ENCODE measurements around the gene OXNAD1. TPM values are rescaled to one million over a fixed set of nuclear protein-coding genes. Genes with fewer than 3 reads are reported as not detected.
A peak's percentile ranks its signal among the peaks of the same experiment; 100 is the strongest.

Gene OXNAD1
- total RNA-seq, 4 donors from 2014 or later, result 10.3 to 17.8 (median 13.3) TPM

DNA sequence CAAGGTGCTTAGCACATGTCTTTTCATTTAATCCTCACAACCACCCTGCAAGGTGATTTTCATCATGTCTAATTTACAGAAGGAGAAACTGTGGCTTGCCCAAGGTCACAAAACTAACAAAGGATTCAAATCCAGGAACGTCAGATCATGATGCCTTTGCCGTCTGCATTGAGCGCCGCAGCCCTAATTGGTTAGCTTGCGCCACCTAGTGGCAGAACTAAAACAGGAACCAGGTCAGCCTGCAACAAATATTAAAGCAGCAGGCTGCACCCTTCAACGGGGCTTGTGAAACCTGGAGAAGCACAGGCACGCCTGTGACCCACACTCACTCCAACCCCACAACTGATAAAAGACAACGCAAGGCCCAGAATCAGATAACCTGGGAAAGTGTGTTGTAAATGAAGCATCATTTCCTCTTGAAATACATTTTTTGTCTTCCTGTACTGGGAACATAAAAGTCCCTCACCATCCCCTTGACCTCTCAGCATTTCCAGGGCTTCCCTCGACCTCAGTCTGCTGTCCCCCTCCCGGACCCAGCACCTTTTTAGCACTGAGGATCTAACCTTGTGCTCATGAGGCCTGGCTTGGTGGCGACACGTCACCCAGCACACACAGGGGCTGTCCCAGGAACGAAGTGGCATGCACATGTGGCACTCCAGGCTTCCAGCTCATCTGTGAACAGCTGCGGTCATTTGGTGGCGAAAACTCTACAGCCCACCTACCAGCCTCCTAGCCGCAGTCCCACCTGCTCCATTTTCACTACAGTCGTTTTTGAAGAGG is 17.5 kb upstream of the OXNAD1 start:
- Histone ChIP-seq H3K27me3 (no peaks in the 10 kb centered on the region), H3K36me3 (no peaks in the 10 kb centered on the region), H3K4me1 (peaks cover 5% of the 10 kb centered on the region), H3K27ac (no peak overlapping the region), H3K9me3 (no peaks in the 10 kb centered on the region), H3K4me3 (no peak overlapping the region)
- DNase-seq (ENCODE audit: low spot score in 2 of 2), result peak; percentile 87 to 88
- no peak for TF ChIP-seq EP300 (IDR thresholded peaks at IDR 0.05)
- no peak for TF ChIP-seq POLR2A (IDR thresholded peaks at IDR 0.05)
- no peak for TF ChIP-seq POLR2AphosphoS5 (IDR thresholded peaks at IDR 0.05)
- TF ChIP-seq, protein P1, sequence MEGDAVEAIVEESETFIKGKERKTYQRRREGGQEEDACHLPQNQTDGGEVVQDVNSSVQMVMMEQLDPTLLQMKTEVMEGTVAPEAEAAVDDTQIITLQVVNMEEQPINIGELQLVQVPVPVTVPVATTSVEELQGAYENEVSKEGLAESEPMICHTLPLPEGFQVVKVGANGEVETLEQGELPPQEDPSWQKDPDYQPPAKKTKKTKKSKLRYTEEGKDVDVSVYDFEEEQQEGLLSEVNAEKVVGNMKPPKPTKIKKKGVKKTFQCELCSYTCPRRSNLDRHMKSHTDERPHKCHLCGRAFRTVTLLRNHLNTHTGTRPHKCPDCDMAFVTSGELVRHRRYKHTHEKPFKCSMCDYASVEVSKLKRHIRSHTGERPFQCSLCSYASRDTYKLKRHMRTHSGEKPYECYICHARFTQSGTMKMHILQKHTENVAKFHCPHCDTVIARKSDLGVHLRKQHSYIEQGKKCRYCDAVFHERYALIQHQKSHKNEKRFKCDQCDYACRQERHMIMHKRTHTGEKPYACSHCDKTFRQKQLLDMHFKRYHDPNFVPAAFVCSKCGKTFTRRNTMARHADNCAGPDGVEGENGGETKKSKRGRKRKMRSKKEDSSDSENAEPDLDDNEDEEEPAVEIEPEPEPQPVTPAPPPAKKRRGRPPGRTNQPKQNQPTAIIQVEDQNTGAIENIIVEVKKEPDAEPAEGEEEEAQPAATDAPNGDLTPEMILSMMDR (IDR thresholded peaks at IDR 0.05), result peak; percentile 84 to 86
- WGBS, result 32% methylated on average over 17 of the region's 17 CpGs

DNA sequence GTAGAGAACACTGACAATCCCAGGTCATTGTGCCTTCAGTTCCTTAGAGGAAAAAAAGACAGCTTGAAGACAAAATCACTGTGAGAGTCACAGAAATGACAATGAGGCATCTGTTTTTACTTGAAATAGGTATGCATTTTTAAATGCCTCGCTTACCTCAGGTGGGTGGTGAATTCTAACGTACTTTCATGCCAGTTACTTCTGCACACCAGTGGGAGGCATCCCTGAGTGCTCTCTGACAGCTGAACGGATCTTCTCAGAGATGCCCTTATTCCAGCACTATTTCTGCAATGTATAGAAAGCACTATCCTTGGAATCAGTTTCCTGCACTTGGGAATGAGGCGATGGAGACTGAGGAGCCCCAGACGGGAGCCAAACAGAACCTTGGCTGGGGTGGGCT is 16.5 kb upstream of the OXNAD1 start:
- no peaks in the 10 kb centered on the region for H3K27me3 ChIP-seq
- no peaks in the 10 kb centered on the region for H3K9me3 ChIP-seq
- H3K4me1 ChIP-seq, result peaks cover 12% of the 10 kb centered on the region
- WGBS, result 82% methylated on average over 5 of the region's 5 CpGs
- TF ChIP-seq POLR2A (IDR thresholded peaks at IDR 0.05) (no peak), POLR2AphosphoS5 (IDR thresholded peaks at IDR 0.05) (no peak), EP300 (IDR thresholded peaks at IDR 0.05) (no peak)
- TF ChIP-seq, protein P1 (IDR thresholded peaks at IDR 0.05), result no peak
- H3K4me3 ChIP-seq, result no peak overlapping the region
- no peak for DNase-seq (ENCODE audit: low spot score in 2 of 2)
- no peaks in the 10 kb centered on the region for H3K36me3 ChIP-seq
- no peak overlapping the region for H3K27ac ChIP-seq

DNA sequence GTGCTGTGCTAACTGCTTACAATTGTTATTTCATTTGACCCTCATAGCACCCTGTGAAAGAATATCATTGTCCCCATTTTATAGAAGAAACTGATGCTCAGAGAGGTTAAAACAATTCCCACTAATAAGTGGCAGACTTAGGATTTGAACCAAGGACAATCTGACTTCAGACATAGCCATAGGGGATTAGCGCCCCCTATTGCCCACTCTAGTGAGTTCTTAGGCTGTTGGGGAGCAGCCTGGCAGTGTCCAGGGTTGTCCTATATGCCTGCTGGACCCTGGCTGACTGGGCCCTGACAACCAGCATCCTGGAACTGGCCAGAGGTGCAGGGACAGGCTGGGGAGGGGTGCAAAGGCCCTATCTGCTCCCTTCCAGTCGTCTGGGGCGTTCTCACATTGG is 15.7 kb upstream of the OXNAD1 start:
- Histone ChIP-seq H3K27ac (no peak overlapping the region), H3K9me3 (no peaks in the 10 kb centered on the region), H3K36me3 (no peaks in the 10 kb centered on the region), H3K27me3 (no peaks in the 10 kb centered on the region), H3K4me1 (peaks cover 18% of the 10 kb centered on the region), H3K4me3 (no peak overlapping the region)
- 39% methylated on average over 3 of the region's 3 CpGs for WGBS
- TF ChIP-seq EP300 (IDR thresholded peaks at IDR 0.05), result no peak
- no peak for TF ChIP-seq POLR2A (IDR thresholded peaks at IDR 0.05)
- TF ChIP-seq POLR2AphosphoS5 (IDR thresholded peaks at IDR 0.05), result no peak
- TF ChIP-seq, protein P1 (IDR thresholded peaks at IDR 0.05), result no peak
- no peak for DNase-seq (ENCODE audit: low spot score in 2 of 2)

DNA sequence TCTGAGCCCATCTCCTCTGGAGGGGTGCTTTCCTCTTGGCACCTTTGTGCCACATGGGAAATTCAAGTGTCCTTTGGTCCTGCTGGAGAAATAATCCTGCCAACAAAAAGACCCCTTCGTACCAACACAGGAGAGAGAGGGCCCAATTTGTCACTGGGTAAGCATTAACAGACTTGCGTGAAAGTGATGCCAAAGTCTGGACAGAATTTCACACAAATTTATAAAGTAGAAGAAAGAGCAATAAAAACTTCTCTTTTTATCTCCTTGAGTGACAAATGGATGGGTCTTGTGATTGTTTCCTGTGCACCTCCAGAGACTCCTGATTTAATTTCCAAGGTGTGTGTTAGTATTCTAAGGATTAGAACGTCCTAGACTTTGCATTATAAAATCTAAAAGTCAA is 15.1 kb upstream of the OXNAD1 start:
- Histone ChIP-seq H3K27ac (no peak overlapping the region), H3K9me3 (no peaks in the 10 kb centered on the region), H3K36me3 (no peaks in the 10 kb centered on the region), H3K27me3 (no peaks in the 10 kb centered on the region), H3K4me1 (peaks cover 18% of the 10 kb centered on the region), H3K4me3 (no peak overlapping the region)
- TF ChIP-seq POLR2AphosphoS5 (IDR thresholded peaks at IDR 0.05) (no peak), POLR2A (IDR thresholded peaks at IDR 0.05) (no peak), EP300 (IDR thresholded peaks at IDR 0.05) (no peak)
- TF ChIP-seq, protein P1 (IDR thresholded peaks at IDR 0.05), result no peak
- 70% methylated on average over 3 of the region's 3 CpGs for WGBS
- DNase-seq (ENCODE audit: low spot score in 2 of 2), result no peak

DNA sequence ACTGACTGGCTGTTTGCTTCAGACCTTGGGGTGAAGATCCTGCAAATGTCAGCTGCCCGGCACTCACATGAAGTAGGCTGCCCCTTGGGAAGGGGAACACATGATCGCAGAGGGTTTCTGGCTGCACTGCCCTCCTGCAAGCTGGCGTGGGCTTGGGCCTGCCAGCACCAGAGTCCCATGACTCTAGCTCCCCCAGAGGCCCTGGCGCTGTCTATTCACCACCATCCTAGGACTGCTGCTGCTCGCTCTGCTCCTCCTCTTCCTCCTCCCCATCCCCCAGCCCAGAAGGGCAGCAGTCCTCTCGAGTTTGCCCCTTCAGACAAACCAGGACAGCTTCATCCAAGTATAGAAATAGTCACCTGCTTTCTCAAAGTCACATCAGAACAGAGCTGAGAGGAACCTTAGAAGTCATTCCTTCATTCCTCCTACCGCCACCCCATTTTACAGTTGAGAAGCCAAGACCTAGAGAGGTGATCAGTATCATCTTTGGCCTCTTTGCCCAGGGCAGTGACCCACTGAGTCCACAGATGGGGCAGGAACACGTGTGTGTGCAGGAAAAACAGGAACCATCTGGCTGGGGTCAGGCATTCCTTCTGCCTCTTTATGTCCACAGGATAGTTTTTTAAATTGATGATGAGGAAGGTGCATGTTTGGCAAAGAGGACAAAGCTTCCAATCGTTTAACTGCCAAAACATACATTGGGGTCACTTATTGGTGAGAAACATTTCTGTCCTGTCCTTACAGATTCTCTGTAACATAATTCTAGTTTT is 13.5 kb upstream of the OXNAD1 start:
- peaks cover 18% of the 10 kb centered on the region for H3K4me1 ChIP-seq

More for the DNA sequence above, 13.5 kb upstream of the OXNAD1 start:
- Histone ChIP-seq H3K27ac (no peak overlapping the region), H3K4me3 (no peak overlapping the region), H3K36me3 (no peaks in the 10 kb centered on the region), H3K27me3 (no peaks in the 10 kb centered on the region), H3K9me3 (no peaks in the 10 kb centered on the region)
- TF ChIP-seq, protein P1 (IDR thresholded peaks at IDR 0.05), result no peak
- DNase-seq (ENCODE audit: low spot score in 2 of 2), result no peak
- 72% methylated on average over 8 of the region's 9 CpGs for WGBS

Data from suprapubic skin (tissue), 4 donors.